ENCODE results near the gene CLIP3. TPM values are rescaled to one million over a fixed set of nuclear protein-coding genes. Genes with fewer than 3 reads are reported as not detected.

CLIP3 gene
- total and polyA plus RNA-seq, 4 donors = 0.59 to 1.5 (median 0.80) TPM

DNA sequence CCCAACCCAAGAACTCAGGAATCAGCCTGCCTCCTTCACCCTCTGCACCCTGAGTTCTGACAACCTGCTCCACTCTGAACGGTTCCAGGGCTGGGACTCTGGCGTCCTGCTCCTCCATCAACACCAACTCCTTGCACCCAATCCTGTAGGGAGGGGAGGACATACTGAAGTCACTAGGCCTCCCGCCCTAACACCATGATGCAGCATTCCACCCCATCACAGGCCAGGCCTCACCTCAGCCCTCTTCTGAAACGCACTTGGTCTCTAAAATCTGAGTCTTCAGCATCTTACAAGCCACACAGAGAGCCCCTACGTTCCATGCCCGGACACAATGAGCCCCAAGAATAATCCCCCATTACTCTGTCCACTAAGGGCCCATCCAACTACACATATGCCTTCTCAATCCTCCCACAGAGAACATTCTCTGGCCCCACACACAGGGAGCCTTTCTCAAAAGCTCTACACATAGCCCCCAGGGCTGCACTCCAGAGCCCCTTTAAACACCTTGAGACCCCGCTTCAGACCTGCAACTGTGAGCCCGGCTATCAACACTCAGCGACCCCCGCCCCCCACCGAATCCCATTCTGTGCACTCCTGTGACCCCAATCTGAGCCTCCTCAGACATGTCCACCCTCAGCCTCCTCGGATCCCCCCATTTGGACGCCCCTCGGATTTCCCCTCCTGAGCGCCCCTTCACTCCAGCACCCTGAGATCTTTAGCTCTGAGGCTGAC is 19.2 kb downstream of the CLIP3 start:
- Histone ChIP-seq H3K4me3 (ENCODE audit: low read depth in 1 of 3, low read length in 3 of 3) (peak overlapping the region; percentile 65 to 70 (median 69)), H3K4me1 (ENCODE audit: control insufficient read depth in 4 of 4, insufficient read depth in 4 of 4, low read length in 3 of 4) (peaks cover 10 to 32% (median 22%) of the 10 kb centered on the region in 4 donors), H3K9me3 (ENCODE audit: control insufficient read depth in 4 of 4, low read length in 3 of 4) (no peaks in the 10 kb centered on the region), H3K9ac (ENCODE audit: low read depth in 1 of 2, low read length in 2 of 2) (peak overlapping the region; percentile 66 to 80), H3K27ac (ENCODE audit: low read depth in 1 of 2, low read length in 2 of 2) (peak overlapping the region; percentile 51 to 59), H3K36me3 (ENCODE audit: control insufficient read depth in 4 of 4, insufficient read depth in 3 of 4, low read depth in 1 of 4, low read length in 3 of 4) (no peaks in the 10 kb centered on the region), H3K27me3 (ENCODE audit: control insufficient read depth in 4 of 4, insufficient read depth in 4 of 4, low read length in 3 of 4) (no peaks in the 10 kb centered on the region)
- peak; percentile 38 for DNase-seq (ENCODE audit: low spot score)
- TF ChIP-seq EGR1 (IDR thresholded peaks at IDR 0.05; ENCODE audit: low read depth in 2 of 2) = no peak
- TF ChIP-seq, protein P1, sequence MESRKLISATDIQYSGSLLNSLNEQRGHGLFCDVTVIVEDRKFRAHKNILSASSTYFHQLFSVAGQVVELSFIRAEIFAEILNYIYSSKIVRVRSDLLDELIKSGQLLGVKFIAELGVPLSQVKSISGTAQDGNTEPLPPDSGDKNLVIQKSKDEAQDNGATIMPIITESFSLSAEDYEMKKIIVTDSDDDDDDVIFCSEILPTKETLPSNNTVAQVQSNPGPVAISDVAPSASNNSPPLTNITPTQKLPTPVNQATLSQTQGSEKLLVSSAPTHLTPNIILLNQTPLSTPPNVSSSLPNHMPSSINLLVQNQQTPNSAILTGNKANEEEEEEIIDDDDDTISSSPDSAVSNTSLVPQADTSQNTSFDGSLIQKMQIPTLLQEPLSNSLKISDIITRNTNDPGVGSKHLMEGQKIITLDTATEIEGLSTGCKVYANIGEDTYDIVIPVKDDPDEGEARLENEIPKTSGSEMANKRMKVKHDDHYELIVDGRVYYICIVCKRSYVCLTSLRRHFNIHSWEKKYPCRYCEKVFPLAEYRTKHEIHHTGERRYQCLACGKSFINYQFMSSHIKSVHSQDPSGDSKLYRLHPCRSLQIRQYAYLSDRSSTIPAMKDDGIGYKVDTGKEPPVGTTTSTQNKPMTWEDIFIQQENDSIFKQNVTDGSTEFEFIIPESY (IDR thresholded peaks at IDR 0.05) = no peak
- TF ChIP-seq FOXA1 (IDR thresholded peaks at IDR 0.05) = no peak
- no peak for TF ChIP-seq TAF1 (conservative IDR thresholded peaks at IDR 0.05)
- TF ChIP-seq, protein P2, sequence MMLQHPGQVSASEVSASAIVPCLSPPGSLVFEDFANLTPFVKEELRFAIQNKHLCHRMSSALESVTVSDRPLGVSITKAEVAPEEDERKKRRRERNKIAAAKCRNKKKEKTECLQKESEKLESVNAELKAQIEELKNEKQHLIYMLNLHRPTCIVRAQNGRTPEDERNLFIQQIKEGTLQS (IDR thresholded peaks at IDR 0.05) = no peak
- no peak for TF ChIP-seq HNF4G (IDR thresholded peaks at IDR 0.05)
- TF ChIP-seq RXRA (IDR thresholded peaks at IDR 0.05) = no peak
- TF ChIP-seq FOXA2 (IDR thresholded peaks at IDR 0.05) = no peak
- no peak for TF ChIP-seq NR2F2 (IDR thresholded peaks at IDR 0.05)
- TF ChIP-seq REST (IDR thresholded peaks at IDR 0.05) = no peak
- no peak for TF ChIP-seq HNF4A (conservative IDR thresholded peaks at IDR 0.05)
- TF ChIP-seq YY1 (IDR thresholded peaks at IDR 0.05) = no peak
- TF ChIP-seq CTCF (IDR thresholded peaks at IDR 0.05; ENCODE audit: low read depth, low read length, missing input control) = no peak
- TF ChIP-seq JUND (IDR thresholded peaks at IDR 0.05) = no peak
- TF ChIP-seq, protein P3, sequence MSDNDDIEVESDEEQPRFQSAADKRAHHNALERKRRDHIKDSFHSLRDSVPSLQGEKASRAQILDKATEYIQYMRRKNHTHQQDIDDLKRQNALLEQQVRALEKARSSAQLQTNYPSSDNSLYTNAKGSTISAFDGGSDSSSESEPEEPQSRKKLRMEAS (IDR thresholded peaks at IDR 0.05) = no peak
- no peak for TF ChIP-seq SP1 (IDR thresholded peaks at IDR 0.05)
- no peak for TF ChIP-seq GABPA (IDR thresholded peaks at IDR 0.05 in 1 of 2, conservative IDR thresholded peaks at IDR 0.05 in 1 of 2)
- 37% methylated on average over 15 of the region's 15 CpGs for WGBS

Data from liver (tissue), 9 donors.